GM21390 (cell line): ENCODE data around the gene SUFU.

Experiments used
- ATAC-seq: cut with Tn5 transposase; IDR thresholded peaks from one replicate; pipeline ENCODE4 v1.9.1; 2021; ENCODE audit not compliant: unreplicated experiment

The SUFU gene

DNA sequence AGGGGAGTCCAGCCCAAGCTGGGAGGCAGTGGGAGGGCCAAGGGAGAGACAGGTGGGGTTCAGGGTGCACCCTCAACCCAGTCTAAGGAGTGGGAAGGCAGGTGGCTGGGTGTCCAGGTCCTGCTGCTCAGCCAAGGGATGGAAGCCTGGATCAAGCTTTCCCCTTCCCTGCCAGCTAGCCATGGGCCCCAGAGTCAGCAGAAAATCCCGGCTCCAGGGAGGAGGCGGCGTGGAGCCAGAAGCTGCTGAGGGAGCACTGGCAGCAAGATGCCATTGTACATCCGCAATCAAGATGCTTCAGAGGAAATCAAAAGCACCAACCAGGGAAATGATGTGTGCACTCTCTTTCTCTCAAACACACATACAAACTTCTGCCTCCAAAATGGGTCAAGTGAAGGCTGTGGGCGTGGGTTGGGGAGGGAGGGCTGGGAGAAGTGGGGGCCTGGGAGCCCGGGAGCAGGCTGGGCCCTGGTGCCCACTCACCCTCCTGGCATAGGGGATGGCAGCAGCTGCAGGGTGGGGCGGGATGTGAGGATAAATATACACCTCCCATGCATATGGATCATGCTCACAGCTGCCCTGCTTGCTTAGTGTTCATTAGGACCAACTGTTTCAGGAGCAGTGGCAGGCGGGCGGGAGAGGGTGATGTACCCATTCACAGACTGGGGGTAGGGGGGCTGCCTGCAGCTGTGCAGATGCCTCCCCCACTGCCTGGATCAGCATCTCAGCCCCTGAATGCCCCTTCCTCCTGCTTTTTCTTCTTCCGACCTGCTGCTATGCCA, 164.7 kb downstream of the SUFU start:
- no peak for ATAC-seq

DNA sequence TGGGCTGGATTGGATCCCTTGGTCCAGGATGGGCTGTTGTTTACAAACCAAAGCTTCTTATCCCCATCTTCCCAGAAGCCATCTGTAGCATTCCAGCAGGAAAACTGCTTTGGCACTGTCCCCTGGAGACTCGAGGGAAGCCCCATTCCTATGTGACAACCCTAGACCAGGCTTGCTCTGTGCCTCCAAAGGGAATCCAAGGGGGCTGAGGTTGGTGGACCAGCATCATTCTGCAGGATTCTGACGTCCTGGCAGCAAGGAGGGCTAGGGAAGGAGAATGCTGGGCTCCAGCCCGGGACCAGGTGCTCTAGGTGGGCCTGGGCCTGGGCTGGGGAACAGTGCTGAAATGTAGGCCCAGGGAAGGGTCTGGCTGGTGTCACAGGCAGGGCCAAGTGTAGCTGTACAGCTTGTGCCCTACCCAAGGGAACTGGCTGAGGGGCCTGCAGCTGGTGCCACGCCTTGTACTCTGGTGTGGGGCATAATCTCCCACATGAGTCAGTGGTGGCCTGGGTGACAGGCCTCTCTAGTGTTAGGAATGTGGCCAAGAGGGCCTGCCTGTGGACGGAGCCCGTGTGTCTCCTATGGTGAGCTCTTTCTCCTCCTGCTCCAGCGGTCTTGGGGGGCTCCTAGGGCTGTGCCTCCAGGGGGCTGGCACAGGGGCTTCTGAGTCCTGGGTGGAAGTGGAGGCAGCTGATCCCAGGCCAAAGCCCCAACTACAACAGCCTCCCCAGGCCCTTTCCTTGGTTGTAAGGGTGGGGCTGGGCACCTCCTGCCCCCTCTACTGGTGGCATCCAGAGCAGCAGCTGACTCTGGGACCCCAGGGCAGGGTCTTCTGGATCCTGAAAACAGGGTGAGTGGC, 165.7 kb downstream of the SUFU start:
- no peak for ATAC-seq

DNA sequence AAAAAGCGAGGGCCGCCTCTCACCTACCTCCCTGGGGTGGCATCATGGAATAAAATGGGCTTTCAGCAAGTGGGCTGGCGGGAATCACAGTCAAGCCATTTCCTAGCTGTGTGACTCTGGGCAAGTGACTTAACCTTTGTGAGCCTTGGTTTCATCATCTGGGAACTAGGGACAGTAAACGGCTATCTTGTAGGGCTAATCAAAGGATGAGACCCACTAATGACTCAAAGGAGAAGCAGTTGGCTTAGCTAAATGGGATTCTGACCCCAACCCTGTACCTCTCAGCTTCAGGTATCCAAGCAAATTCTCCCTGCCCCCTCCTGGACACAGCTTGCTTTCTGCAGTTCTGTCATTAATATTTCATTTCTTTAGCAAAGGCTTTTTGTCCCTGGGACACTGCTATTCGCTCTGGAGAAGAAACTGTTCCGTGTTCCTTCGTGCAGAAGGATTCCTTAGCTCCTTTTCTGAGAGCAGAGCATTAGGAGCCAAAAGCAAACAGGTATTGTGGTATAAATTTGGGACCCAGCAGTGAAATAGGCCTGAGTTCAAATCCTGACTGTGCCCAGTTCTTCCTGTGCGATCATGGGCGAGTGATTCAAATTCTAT, 166.4 kb downstream of the SUFU start:
- no peak for ATAC-seq

DNA sequence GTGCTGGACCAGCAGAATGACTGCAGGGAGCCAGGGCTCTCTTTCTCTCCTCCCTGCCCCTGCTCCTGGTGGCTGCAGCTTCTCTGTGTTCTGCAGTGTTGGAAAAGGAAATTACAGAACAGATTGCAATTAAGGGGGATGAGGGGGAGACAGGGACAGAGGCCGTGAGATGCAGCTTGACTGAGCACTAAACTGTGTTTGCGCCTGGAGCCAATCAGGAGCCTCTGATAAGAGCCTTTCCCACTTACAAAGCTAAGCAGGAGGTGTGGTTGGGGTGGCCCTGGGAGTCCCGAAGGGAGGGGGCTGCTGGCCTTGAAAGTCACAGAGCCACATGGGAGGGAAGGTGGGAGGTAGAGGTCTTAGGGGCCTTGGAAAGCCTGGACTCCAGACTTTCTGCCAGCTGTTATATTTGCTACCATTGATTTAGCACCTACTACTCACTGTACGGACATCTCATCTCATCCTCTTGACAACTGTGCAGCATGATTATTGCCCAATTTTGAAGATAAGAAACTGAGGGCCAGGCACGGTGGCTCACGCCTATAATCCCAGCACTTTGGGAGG, 167.2 kb downstream of the SUFU start:
- ATAC-seq = no peak

DNA sequence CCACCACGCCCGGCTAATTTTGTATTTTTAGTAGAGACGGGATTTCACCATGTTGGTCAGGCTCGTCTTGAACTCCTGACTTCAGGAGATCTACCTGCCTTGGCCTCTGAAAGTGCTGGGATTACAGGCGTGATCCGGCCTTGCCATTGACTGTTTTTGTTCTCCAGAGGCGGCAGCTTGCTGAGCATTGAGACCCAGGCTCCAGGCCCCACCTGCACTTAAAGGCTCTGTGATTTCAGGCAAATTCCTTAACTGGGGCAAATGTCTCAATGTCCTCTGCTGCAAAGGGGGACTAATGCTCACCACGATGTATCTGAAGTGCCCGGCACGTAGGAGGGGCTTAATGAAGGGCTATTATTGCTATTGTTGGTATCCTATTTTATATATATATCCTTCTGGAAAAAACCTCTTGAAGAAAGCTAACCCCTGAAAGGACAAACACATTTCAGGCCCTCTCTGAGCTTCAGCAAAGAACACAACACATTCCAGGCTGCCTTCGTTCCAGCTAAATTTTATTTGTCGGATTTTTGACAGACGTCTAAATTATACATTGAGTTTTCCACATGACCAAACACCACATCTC, 169.6 kb downstream of the SUFU start:
- ATAC-seq = no peak

DNA sequence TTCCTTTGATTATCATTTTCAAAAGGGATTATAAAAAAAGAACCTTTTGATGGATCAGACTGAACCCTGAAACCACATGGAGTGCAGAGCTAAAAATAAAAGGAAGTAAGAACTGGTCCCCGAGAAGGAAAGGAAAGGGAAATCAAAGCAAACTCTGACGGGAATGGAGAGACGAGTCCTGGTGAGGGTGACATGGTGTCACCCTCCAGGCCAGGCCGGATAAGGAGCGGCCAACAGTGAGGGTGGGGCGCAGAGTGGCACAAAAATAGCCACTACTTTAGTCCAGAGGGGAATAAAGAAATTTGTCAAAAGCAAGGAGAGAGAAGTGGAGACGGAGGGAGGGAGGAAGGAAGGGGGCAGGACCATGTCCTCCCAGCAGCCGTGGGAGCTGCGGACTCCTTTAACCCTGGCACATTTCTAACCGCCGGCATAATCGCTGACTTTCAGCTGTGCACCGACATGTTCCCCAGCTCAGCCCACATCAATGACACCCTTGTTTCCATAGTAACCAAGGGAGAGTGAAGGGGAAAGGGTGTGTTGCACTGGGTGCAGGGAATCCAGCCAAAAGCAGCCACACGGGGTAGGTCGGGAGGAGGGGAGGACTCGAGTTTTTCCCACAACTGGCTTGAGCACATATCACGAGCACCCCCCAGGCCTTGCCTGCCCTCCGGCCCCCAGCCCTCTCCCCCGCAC, 170.2 kb downstream of the SUFU start:
- peak; percentile 61 for ATAC-seq

DNA sequence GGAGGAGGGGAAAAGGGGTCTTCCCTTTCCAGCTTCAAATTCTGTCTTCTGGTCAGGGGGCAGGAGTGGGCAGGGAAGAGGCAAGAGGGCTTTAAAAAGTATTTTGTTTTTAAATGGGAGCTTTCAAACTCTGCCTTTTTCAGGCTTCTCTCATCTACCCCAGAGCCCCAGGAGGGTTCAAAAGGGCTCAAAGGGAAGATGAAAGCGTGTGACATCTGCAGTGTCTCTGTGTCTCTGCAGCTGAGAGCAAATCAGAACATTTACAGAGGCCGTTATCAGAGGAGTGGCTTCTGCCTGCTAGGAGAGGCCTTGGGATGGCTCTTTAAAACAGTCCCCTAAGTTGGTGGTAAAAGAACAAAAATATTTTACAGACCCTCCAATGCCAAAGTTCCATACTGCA, 170.8 kb downstream of the SUFU start:
- no peak for ATAC-seq

DNA sequence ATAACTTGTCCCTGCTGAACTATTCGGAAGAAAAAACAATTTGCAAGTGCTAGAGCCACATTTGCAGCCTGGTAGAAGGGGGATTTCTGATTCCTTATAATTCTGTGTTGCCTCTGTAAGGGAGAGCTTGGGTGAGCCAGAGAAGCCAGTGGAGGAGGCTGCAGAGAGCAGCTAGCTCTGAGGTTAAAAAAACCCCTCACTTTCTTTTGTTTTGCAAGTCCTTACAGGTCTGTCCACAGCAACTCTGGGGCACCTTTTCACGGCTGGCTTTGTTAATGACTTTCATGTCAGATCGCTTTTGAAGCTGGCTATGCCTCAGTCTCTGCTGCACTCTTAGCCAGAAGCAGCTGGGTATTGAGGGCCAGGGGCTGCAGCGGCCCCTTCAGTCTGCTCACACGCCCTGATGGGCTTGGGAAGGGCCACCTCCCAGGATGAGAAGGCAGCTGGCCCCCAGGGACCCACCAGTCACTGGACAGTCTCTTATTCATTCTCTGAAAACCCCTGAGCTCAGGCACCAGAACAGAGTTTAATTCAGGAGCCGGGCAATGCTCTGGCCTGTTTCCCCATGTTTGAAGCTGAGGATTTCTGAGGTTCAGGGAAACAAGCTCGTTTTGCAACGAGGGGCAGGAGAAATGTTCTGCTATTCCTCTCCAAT, 171.4 kb downstream of the SUFU start:
- ATAC-seq = no peak

DNA sequence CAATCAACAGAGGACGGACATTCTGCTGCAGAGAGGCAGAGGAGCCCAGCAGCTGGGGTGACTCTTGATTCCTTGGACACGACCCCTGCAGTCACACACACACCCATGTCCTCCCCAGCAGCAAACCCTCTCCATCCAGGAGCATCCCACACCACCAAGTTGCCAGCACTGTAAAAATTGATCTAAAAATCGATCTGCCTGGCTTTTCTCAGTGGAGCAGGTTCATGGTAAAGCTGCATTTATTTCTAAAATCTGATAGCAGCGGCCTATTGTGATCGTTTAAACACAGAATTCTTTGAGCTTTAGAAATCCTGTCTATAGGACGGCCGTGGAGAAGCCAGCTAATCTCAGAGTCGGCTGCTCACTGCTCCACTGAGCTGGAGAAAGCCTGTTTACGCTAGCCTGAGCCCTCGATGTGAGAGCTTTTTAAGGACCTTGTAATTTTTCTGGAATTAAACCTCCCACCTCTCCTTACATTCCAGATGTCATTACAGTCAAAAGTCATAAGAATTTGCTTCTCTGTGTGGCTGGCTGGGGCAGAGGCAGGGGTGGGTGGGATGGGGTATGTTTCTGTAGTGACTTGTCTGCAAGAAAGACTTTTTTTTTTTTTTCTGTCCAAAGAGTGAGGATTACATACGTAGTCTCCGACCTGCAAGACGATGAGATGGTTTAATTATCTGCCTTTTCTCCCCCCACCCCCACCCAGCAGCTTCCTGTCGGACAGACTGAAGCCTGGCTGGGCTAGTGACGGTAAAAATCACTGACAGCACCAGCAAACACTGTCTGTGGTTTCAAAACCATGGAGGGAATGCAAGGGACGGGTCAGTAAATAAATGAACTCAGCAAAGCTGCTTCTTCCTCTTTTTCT, 172.1 kb downstream of the SUFU start:
- ATAC-seq = no peak

DNA sequence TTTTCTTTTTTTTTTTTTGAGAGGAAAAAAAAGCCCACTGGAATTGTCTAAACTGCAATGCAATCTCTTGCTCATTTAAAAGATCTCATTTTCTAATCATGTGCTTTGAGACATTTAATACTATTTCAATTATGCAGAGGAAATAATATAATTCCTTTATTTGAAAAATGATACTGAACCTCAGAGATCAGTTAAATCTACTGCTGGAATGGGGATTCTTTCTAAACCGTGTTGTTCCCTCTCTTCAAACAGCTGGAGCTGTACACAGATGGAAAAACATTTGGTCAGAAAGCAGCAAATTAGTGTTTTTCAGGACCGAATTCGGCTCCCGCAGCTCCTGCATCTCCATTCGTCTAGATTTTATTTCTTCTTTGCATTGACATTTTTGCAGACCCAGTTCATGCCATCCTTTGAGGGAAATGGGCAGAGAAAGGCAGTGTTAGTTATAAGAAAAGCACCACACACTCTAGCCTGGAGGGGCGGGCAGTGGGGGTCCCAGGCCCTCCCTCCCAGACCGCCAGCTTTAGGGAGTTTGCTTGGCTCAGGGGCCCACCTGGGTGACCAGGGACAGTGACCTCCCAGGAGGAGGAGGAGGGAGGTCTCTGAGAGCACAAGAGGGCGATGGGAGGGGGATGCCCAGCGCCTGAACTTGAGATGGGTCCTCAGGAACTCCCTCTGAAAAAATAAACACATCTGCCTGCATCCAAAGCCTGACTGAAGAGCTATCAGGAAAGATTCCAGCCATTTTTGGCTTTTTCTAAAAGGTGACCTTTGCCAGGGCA, 173.0 kb downstream of the SUFU start:
- ATAC-seq = no peak

DNA sequence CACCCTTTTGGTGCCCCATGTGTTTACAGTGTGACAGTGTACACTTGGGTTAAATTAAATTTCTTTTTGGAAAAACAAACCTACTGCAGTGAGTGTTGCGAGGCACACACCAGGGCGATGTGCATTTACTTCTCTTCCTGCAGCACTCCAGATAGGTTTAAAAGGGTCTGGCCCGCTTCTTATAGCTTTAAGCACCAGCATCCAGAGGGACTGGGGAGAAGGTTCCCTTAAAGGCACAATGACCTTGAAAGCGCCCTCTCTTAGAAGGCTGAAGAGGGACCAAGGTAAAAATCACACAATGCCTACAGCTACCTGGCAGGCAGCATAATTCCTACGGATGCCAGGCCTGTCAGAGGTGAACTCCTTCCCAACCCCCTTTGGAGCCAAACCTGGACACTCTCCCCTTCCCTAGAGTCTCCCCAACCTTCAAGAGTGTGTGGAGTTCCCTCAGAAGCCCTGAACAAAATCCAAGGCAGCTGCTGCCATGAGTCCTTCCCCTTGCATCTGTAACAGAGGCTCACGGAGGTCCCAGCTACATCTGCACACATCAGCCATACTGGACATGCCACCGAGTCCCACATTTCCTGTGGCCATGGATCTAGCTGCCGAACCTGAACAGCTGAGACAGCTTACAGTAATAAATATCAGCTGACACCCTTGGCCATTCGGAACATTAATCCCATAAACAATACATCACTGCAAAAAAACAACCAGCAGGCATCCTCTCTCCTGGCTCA, 173.7 kb downstream of the SUFU start:
- no peak for ATAC-seq

DNA sequence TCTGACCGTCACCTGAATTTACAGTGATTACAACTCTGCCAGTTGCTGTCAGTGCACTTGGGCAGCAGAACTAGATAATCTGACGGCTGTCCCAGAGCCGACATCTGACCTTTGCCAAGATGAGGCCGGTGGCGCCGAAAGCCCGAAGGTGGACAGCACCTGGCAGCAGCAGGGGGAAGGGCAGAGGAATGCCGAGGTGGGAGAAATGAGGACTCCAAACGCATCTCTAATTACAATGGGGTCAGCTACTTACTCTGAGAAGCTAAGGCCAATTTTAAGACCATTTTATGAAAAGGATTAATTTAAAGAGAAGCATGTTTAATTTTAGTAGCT, 174.3 kb downstream of the SUFU start:
- no peak for ATAC-seq

DNA sequence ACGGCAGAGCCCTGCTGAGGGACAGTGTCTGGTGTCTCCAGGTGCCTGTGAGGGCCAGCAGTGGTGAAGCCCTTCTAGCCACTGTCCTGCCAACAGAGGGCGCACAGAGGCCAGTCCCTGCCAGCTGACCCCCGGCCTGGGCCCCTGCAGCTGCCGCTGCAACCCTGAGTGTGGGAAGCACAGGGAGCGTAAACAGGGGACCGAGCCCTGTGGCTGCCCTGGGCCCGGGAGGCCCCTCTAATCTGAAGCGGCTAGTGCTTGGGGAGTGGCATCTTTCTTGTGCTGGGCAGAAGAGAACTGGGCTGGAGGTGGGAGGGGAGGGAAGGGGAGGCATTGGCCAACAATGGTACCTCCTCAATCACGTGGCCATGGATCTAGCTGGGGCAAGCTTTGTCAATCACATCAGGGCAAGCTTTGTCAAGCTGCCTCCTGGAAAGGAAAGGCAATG, 175.1 kb downstream of the SUFU start:
- no peak for ATAC-seq

DNA sequence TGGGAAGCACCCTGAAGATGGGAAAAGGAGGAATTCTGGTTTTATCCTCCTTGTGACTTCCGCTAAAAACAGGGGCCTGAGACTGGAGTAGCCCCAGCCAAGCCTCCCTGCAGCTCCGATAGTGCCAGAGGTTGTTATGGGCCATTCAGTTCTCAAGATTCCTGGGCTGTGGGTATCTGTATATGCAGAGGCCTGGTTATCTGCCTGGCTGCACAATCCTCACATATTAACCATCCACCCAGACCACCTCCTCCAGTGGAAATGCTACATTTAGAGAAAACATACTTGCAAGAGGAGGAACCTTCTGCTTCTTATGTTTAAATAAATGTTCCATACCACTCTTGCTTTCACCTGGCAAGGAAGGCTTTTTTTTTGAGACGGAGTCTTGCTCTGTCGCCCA, 175.8 kb downstream of the SUFU start:
- ATAC-seq = no peak

DNA sequence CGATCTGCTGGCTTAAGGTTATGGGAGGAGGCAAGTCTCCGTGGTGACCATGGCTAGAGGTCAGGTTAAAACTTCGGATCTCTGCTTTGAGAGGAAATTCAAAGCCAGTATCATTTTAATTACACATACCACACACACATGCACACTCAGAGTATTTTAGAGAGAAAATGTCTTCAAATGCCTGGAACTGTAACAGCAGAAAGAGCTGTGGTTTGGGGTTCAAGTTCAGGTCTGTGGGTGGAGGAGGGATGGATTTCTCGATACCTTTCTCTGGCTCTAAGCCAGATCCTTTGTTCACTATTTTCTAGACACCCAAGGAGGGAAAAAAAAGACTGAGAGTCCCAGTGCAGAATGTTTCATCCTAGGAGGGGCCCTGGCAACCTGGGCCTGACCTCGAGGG, 177.9 kb downstream of the SUFU start:
- no peak for ATAC-seq

DNA sequence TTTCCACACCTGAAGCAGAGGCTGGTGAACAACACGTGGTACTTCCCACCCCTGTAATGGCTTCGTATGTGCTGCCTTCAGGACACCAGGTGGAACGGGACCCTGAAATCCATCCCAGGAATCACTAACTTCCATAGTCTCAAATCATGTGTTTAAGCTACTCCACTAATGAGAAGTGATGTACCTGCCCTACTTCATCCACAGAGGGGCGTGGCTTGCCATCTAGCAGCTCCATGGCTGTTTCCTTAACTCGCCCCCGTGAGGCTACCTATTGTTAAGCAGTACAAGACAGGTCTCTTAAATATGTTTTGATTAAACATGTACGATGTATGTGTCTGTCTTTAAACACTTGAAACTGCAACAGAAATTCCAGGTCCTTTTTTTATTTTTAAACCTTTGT, 178.6 kb downstream of the SUFU start:
- ATAC-seq = no peak

DNA sequence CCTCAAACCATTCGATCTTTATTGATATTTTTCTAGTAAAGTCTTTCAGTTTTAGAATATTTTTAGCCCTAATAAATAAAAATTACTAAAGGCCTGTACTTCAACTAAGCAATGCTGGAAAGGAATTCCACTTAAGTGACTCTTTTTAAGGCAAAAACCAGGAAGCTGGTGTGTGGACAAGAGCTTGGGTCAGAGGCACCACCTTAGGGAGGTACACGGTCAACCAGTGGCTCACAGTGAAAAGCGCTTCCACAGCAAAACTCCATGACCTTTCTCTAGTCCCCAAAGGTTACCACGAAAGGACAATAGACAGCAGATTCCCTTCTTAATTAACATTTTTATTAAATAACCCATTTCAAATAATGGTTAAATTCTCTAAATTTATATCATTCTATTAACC, 179.2 kb downstream of the SUFU start:
- no peak for ATAC-seq
